ENCODE data around the gene GINS1.

DNA sequence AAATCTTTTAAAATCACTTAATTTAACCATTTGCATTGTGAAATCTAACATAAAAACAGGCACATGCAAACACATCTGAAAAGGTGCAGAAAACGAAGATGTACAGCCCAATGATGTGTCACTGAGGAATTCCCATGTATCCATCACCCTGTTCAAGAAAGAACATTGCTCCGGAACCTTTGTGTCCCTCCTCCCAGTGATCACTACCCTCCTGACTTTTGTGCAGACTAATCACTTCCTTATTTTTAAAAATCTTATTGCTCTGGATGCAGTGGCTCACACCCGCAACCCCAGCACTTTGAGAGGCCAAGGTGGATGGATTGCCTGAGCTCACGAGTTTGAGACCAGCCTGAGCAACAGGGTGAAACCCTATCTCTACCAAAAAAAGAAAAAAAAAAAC lies 14.6 kb downstream of the GINS1 start:
- TF ChIP-seq, protein P1, sequence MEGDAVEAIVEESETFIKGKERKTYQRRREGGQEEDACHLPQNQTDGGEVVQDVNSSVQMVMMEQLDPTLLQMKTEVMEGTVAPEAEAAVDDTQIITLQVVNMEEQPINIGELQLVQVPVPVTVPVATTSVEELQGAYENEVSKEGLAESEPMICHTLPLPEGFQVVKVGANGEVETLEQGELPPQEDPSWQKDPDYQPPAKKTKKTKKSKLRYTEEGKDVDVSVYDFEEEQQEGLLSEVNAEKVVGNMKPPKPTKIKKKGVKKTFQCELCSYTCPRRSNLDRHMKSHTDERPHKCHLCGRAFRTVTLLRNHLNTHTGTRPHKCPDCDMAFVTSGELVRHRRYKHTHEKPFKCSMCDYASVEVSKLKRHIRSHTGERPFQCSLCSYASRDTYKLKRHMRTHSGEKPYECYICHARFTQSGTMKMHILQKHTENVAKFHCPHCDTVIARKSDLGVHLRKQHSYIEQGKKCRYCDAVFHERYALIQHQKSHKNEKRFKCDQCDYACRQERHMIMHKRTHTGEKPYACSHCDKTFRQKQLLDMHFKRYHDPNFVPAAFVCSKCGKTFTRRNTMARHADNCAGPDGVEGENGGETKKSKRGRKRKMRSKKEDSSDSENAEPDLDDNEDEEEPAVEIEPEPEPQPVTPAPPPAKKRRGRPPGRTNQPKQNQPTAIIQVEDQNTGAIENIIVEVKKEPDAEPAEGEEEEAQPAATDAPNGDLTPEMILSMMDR (IDR thresholded peaks at IDR 0.05): no peak
- TF ChIP-seq ZFX (IDR thresholded peaks at IDR 0.05; ENCODE audit: borderline replicate concordance): no peak

All from 22Rv1 (cell line).